ENCODE results near the gene CLDN1.
A peak's percentile ranks its signal among the peaks of the same experiment; 100 is the strongest.

Gene CLDN1

GRCh38 chr3:190345878-190346277, 23.6 kb upstream of the CLDN1 start:
- Mint-ChIP-seq H3K27me3 (no peaks in the 10 kb centered on the region), H3K9me3 (peaks cover under 1% of the 10 kb centered on the region), H3K4me3 (no peak overlapping the region), H3K4me1 (ENCODE audit: low read depth) (no peaks in the 10 kb centered on the region), H3K36me3 (ENCODE audit: low read depth) (no peaks in the 10 kb centered on the region), H3K27ac (no peak overlapping the region)
- intact Hi-C loops (cut with micrococcal nuclease): no loop called here

- peaks cover 7% of the 10 kb centered on the region for H3K9me3 Mint-ChIP-seq
Measured at GRCh38 chr3:190345027-190345821, 23.0 kb upstream of the CLDN1 start.

GRCh38 chr3:190340071-190340470, 17.8 kb upstream of the CLDN1 start:
- H3K27ac Mint-ChIP-seq: no peak overlapping the region
- H3K4me3 Mint-ChIP-seq: no peak overlapping the region
- H3K9me3 Mint-ChIP-seq: peaks cover 9% of the 10 kb centered on the region
- no peaks in the 10 kb centered on the region for H3K27me3 Mint-ChIP-seq
- intact Hi-C loops (cut with micrococcal nuclease): no loop called here
- H3K4me1 Mint-ChIP-seq (ENCODE audit: low read depth): peaks cover 6% of the 10 kb centered on the region
- H3K36me3 Mint-ChIP-seq (ENCODE audit: low read depth): no peaks in the 10 kb centered on the region

More at GRCh38 chr3:190345027-190345821, 23.0 kb upstream of the CLDN1 start:
- no peaks in the 10 kb centered on the region for H3K27me3 Mint-ChIP-seq
- no peak overlapping the region for H3K27ac Mint-ChIP-seq
- H3K36me3 Mint-ChIP-seq (ENCODE audit: low read depth): no peaks in the 10 kb centered on the region
- intact Hi-C loops (cut with micrococcal nuclease): no loop called here
- H3K4me3 Mint-ChIP-seq: no peak overlapping the region
- H3K4me1 Mint-ChIP-seq (ENCODE audit: low read depth): no peaks in the 10 kb centered on the region

GRCh38 chr3:190339130-190339529, 16.9 kb upstream of the CLDN1 start:
- H3K4me1 Mint-ChIP-seq (ENCODE audit: low read depth): peaks cover 6% of the 10 kb centered on the region

GRCh38 chr3:190338717-190339116, 16.5 kb upstream of the CLDN1 start:
- Mint-ChIP-seq H3K4me3 (no peak overlapping the region), H3K9me3 (peaks cover 9% of the 10 kb centered on the region), H3K4me1 (ENCODE audit: low read depth) (peaks cover 6% of the 10 kb centered on the region), H3K36me3 (ENCODE audit: low read depth) (no peaks in the 10 kb centered on the region), H3K27ac (no peak overlapping the region), H3K27me3 (peaks cover 3% of the 10 kb centered on the region)
- intact Hi-C loops (cut with micrococcal nuclease): no loop called here

More at GRCh38 chr3:190339130-190339529, 16.9 kb upstream of the CLDN1 start:
- intact Hi-C loops (cut with micrococcal nuclease): no loop called here
- Mint-ChIP-seq H3K36me3 (ENCODE audit: low read depth) (no peaks in the 10 kb centered on the region), H3K27me3 (peaks cover under 1% of the 10 kb centered on the region), H3K27ac (no peak overlapping the region), H3K9me3 (peaks cover 9% of the 10 kb centered on the region), H3K4me3 (no peak overlapping the region)

- Mint-ChIP-seq H3K4me3 (no peak overlapping the region), H3K36me3 (ENCODE audit: low read depth) (no peaks in the 10 kb centered on the region), H3K9me3 (peaks cover 9% of the 10 kb centered on the region), H3K27me3 (peaks cover 3% of the 10 kb centered on the region), H3K4me1 (ENCODE audit: low read depth) (peaks cover 6% of the 10 kb centered on the region), H3K27ac (no peak overlapping the region)
- intact Hi-C loops (cut with micrococcal nuclease): no loop called here
Measured at GRCh38 chr3:190337301-190337700, 15.1 kb upstream of the CLDN1 start.

- intact Hi-C loops (cut with micrococcal nuclease): no loop called here
- no peak overlapping the region for H3K27ac Mint-ChIP-seq
- H3K27me3 Mint-ChIP-seq: peaks cover 6% of the 10 kb centered on the region
- no peaks in the 10 kb centered on the region for H3K36me3 Mint-ChIP-seq (ENCODE audit: low read depth)
- H3K4me1 Mint-ChIP-seq (ENCODE audit: low read depth): peaks cover 6% of the 10 kb centered on the region
- H3K4me3 Mint-ChIP-seq: no peak overlapping the region
- H3K9me3 Mint-ChIP-seq: peaks cover 9% of the 10 kb centered on the region
Measured at GRCh38 chr3:190336516-190337189, 14.4 kb upstream of the CLDN1 start.

- Mint-ChIP-seq H3K27ac (no peak overlapping the region), H3K36me3 (ENCODE audit: low read depth) (no peaks in the 10 kb centered on the region), H3K9me3 (no peaks in the 10 kb centered on the region), H3K4me1 (ENCODE audit: low read depth) (peaks cover 6% of the 10 kb centered on the region), H3K27me3 (peaks cover 13% of the 10 kb centered on the region), H3K4me3 (no peak overlapping the region)
- intact Hi-C loops (cut with micrococcal nuclease): no loop called here
Measured at GRCh38 chr3:190333961-190334360, 11.7 kb upstream of the CLDN1 start.

GRCh38 chr3:190330936-190331734, 8.9 kb upstream of the CLDN1 start:
- H3K4me1 Mint-ChIP-seq (ENCODE audit: low read depth): no peaks in the 10 kb centered on the region
- H3K9me3 Mint-ChIP-seq: no peaks in the 10 kb centered on the region
- no peak overlapping the region for H3K4me3 Mint-ChIP-seq
- no peak overlapping the region for H3K27ac Mint-ChIP-seq
- no peaks in the 10 kb centered on the region for H3K36me3 Mint-ChIP-seq (ENCODE audit: low read depth)
- peaks cover 31% of the 10 kb centered on the region for H3K27me3 Mint-ChIP-seq
- intact Hi-C loops (cut with micrococcal nuclease): no loop called here

- no peaks in the 10 kb centered on the region for H3K9me3 Mint-ChIP-seq
- no peak overlapping the region for H3K27ac Mint-ChIP-seq
- intact Hi-C loops (cut with micrococcal nuclease): no loop called here
- H3K27me3 Mint-ChIP-seq: peaks cover 46% of the 10 kb centered on the region
- H3K4me1 Mint-ChIP-seq (ENCODE audit: low read depth): peaks cover 19% of the 10 kb centered on the region
- H3K4me3 Mint-ChIP-seq: no peak overlapping the region
- H3K36me3 Mint-ChIP-seq (ENCODE audit: low read depth): no peaks in the 10 kb centered on the region
Measured at GRCh38 chr3:190326930-190327329, 4.7 kb upstream of the CLDN1 start.

- Mint-ChIP-seq H3K27ac (no peak overlapping the region), H3K27me3 (peaks cover 49% of the 10 kb centered on the region), H3K4me1 (ENCODE audit: low read depth) (peaks cover 24% of the 10 kb centered on the region), H3K4me3 (no peak overlapping the region), H3K36me3 (ENCODE audit: low read depth) (no peaks in the 10 kb centered on the region), H3K9me3 (no peaks in the 10 kb centered on the region)
- intact Hi-C loops (cut with micrococcal nuclease): no loop called here
Measured at GRCh38 chr3:190326361-190326760, 4.1 kb upstream of the CLDN1 start.

- Mint-ChIP-seq H3K27ac (no peak overlapping the region), H3K4me1 (ENCODE audit: low read depth) (peaks cover 24% of the 10 kb centered on the region), H3K36me3 (ENCODE audit: low read depth) (no peaks in the 10 kb centered on the region), H3K27me3 (peaks cover 53% of the 10 kb centered on the region), H3K4me3 (no peak overlapping the region), H3K9me3 (no peaks in the 10 kb centered on the region)
- intact Hi-C loops (cut with micrococcal nuclease): no loop called here
Measured at GRCh38 chr3:190325923-190326322, 3.7 kb upstream of the CLDN1 start.

GRCh38 chr3:190323246-190323626, 990 bp upstream of the CLDN1 start:
- H3K4me3 Mint-ChIP-seq: peak overlapping the region; percentile 72
- H3K36me3 Mint-ChIP-seq (ENCODE audit: low read depth): no peaks in the 10 kb centered on the region
- peaks cover 24% of the 10 kb centered on the region for H3K4me1 Mint-ChIP-seq (ENCODE audit: low read depth)
- H3K27ac Mint-ChIP-seq: peak overlapping the region; percentile 79
- intact Hi-C loops (cut with micrococcal nuclease): loop anchor here (2.0 to 5.0 kb wide), 3 partner anchors 90 to 356 kb away; partner anchors contain the start of gene P3H2
- H3K27me3 Mint-ChIP-seq: peaks cover 61% of the 10 kb centered on the region
- no peaks in the 10 kb centered on the region for H3K9me3 Mint-ChIP-seq

Measured in dendritic cell treated with granulocyte-macrophage colony-stimulating factor and Interleukin-4, amounts not matched to agents 40 ng/mL and 50 ng/mL, for 4 days (primary cell).